Measurements from ENCODE around the gene TMEM178B.

Gene TMEM178B

DNA sequence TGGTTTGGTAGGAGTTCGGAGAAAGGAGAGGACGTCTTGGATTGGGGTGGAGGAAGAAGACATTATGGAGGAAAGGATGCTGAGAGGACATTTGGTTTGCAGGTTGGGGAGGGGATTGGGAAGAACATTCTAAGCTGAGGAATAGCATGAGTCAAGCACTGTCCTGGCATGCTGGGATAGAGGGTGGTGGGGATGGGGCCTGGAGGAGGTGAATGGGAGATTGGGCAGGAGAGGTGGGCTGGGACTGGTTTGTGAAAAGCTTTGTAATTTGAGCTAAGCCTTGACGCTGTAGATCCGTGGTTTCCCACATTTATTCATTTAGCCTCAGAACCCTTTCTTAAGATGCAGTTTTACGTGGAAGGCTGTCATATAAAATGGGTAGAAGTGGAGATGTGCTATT lies 52.2 kb downstream of the TMEM178B start:
- no peak overlapping the region for H3K9ac ChIP-seq (ENCODE audit: low read length)
- H3K27ac ChIP-seq (ENCODE audit: low read depth, low read length), result no peak overlapping the region
- H3K4me1 ChIP-seq (ENCODE audit: control insufficient read depth, insufficient read depth, low read length), result no peaks in the 10 kb centered on the region
- no peak overlapping the region for H3K4me3 ChIP-seq (ENCODE audit: low read length)
- H3K27me3 ChIP-seq (ENCODE audit: control insufficient read depth, insufficient read depth, low read length), result no peaks in the 10 kb centered on the region
- no peaks in the 10 kb centered on the region for H3K36me3 ChIP-seq (ENCODE audit: control insufficient read depth, insufficient read depth, low read length)

- Histone ChIP-seq H3K27me3 (ENCODE audit: control insufficient read depth, insufficient read depth, low read length) (no peaks in the 10 kb centered on the region), H3K9ac (ENCODE audit: low read length) (no peak overlapping the region), H3K4me1 (ENCODE audit: control insufficient read depth, insufficient read depth, low read length) (no peaks in the 10 kb centered on the region), H3K27ac (ENCODE audit: low read depth, low read length) (no peak overlapping the region), H3K4me3 (ENCODE audit: low read length) (no peak overlapping the region), H3K36me3 (ENCODE audit: control insufficient read depth, insufficient read depth, low read length) (no peaks in the 10 kb centered on the region)
These were observed 54.6 kb downstream of the TMEM178B start for GRCh38 chr7:141128506-141128905.

- no peak overlapping the region for H3K9ac ChIP-seq (ENCODE audit: low read length)
- no peaks in the 10 kb centered on the region for H3K4me1 ChIP-seq (ENCODE audit: control insufficient read depth, insufficient read depth, low read length)
- no peaks in the 10 kb centered on the region for H3K36me3 ChIP-seq (ENCODE audit: control insufficient read depth, insufficient read depth, low read length)
- no peak overlapping the region for H3K4me3 ChIP-seq (ENCODE audit: low read length)
- H3K27me3 ChIP-seq (ENCODE audit: control insufficient read depth, insufficient read depth, low read length), result no peaks in the 10 kb centered on the region
- no peak overlapping the region for H3K27ac ChIP-seq (ENCODE audit: low read depth, low read length)
These were observed 55.1 kb downstream of the TMEM178B start for GRCh38 chr7:141128931-141129330.

GRCh38 chr7:141132671-141133070 lies 58.8 kb downstream of the TMEM178B start:
- Histone ChIP-seq H3K4me1 (ENCODE audit: control insufficient read depth, insufficient read depth, low read length) (no peaks in the 10 kb centered on the region), H3K27me3 (ENCODE audit: control insufficient read depth, insufficient read depth, low read length) (no peaks in the 10 kb centered on the region), H3K27ac (ENCODE audit: low read depth, low read length) (no peak overlapping the region)

DNA sequence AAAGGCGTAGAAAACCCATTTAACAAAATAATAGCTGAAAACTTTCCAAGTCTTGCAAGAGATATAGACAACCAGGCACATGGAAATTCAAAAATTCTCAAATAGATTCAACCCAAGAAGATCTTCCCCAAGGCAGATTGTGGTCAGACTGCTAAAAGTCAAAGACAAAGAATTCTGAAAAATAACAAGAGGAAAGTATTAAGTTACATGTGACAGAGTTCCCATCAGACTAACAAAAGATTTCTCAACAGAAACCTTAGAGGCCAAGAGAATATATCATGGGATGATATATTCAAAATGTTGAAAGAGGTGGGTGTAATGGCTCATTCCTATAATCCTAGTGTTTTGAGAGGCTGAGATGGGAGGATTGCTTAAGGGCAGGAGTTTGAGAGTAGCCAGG lies 59.8 kb downstream of the TMEM178B start:
- Histone ChIP-seq H3K9ac (ENCODE audit: low read length) (no peak overlapping the region), H3K27ac (ENCODE audit: low read depth, low read length) (no peak overlapping the region), H3K4me1 (ENCODE audit: control insufficient read depth, insufficient read depth, low read length) (no peaks in the 10 kb centered on the region), H3K36me3 (ENCODE audit: control insufficient read depth, insufficient read depth, low read length) (no peaks in the 10 kb centered on the region), H3K4me3 (ENCODE audit: low read length) (no peak overlapping the region), H3K27me3 (ENCODE audit: control insufficient read depth, insufficient read depth, low read length) (no peaks in the 10 kb centered on the region)

More at GRCh38 chr7:141132671-141133070, 58.8 kb downstream of the TMEM178B start:
- H3K4me3 ChIP-seq (ENCODE audit: low read length), result no peak overlapping the region
- no peaks in the 10 kb centered on the region for H3K36me3 ChIP-seq (ENCODE audit: control insufficient read depth, insufficient read depth, low read length)
- H3K9ac ChIP-seq (ENCODE audit: low read length), result no peak overlapping the region

- no peaks in the 10 kb centered on the region for H3K36me3 ChIP-seq (ENCODE audit: control insufficient read depth, insufficient read depth, low read length)
- no peak overlapping the region for H3K27ac ChIP-seq (ENCODE audit: low read depth, low read length)
- no peaks in the 10 kb centered on the region for H3K27me3 ChIP-seq (ENCODE audit: control insufficient read depth, insufficient read depth, low read length)
- no peak overlapping the region for H3K4me3 ChIP-seq (ENCODE audit: low read length)
- no peaks in the 10 kb centered on the region for H3K4me1 ChIP-seq (ENCODE audit: control insufficient read depth, insufficient read depth, low read length)
- no peak overlapping the region for H3K9ac ChIP-seq (ENCODE audit: low read length)
These were observed 68.2 kb downstream of the TMEM178B start for GRCh38 chr7:141142058-141142457.

- Histone ChIP-seq H3K27ac (ENCODE audit: low read depth, low read length) (no peak overlapping the region), H3K36me3 (ENCODE audit: control insufficient read depth, insufficient read depth, low read length) (no peaks in the 10 kb centered on the region), H3K4me3 (ENCODE audit: low read length) (no peak overlapping the region), H3K9ac (ENCODE audit: low read length) (no peak overlapping the region), H3K27me3 (ENCODE audit: control insufficient read depth, insufficient read depth, low read length) (no peaks in the 10 kb centered on the region), H3K4me1 (ENCODE audit: control insufficient read depth, insufficient read depth, low read length) (no peaks in the 10 kb centered on the region)
These were observed 71.2 kb downstream of the TMEM178B start for GRCh38 chr7:141144921-141145629.

- no peak overlapping the region for H3K27ac ChIP-seq (ENCODE audit: low read depth, low read length)
- H3K27me3 ChIP-seq (ENCODE audit: control insufficient read depth, insufficient read depth, low read length), result no peaks in the 10 kb centered on the region
- H3K4me1 ChIP-seq (ENCODE audit: control insufficient read depth, insufficient read depth, low read length), result no peaks in the 10 kb centered on the region
- no peak overlapping the region for H3K4me3 ChIP-seq (ENCODE audit: low read length)
- no peaks in the 10 kb centered on the region for H3K36me3 ChIP-seq (ENCODE audit: control insufficient read depth, insufficient read depth, low read length)
- no peak overlapping the region for H3K9ac ChIP-seq (ENCODE audit: low read length)
These were observed 71.7 kb downstream of the TMEM178B start for GRCh38 chr7:141145630-141145982.

GRCh38 chr7:141147482-141147881 lies 73.6 kb downstream of the TMEM178B start:
- no peaks in the 10 kb centered on the region for H3K36me3 ChIP-seq (ENCODE audit: control insufficient read depth, insufficient read depth, low read length)
- no peak overlapping the region for H3K9ac ChIP-seq (ENCODE audit: low read length)
- no peak overlapping the region for H3K27ac ChIP-seq (ENCODE audit: low read depth, low read length)
- H3K4me1 ChIP-seq (ENCODE audit: control insufficient read depth, insufficient read depth, low read length), result no peaks in the 10 kb centered on the region
- no peak overlapping the region for H3K4me3 ChIP-seq (ENCODE audit: low read length)
- H3K27me3 ChIP-seq (ENCODE audit: control insufficient read depth, insufficient read depth, low read length), result no peaks in the 10 kb centered on the region

DNA sequence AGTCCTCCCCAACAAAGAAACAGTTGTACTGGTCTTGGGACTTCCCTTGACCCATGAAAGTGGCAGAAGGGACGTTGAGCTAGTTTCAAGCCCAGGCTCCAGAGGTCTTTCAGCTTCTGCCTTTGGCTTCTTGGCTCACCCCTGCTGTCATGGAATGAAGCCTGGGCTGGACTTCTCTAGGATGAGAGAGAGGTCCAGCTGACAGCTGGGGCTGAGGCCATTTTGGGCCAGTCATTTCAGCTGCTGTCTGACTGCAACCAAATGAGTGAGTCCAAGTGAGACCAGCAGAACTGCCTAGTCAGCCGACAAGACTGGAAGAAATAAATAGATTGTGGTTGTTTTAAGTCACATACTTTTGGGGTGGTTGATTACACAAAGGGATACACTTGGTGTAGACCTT lies 76.6 kb downstream of the TMEM178B start:
- Histone ChIP-seq H3K36me3 (ENCODE audit: control insufficient read depth, insufficient read depth, low read length) (no peaks in the 10 kb centered on the region), H3K27me3 (ENCODE audit: control insufficient read depth, insufficient read depth, low read length) (no peaks in the 10 kb centered on the region), H3K27ac (ENCODE audit: low read depth, low read length) (no peak overlapping the region), H3K9ac (ENCODE audit: low read length) (no peak overlapping the region), H3K4me1 (ENCODE audit: control insufficient read depth, insufficient read depth, low read length) (no peaks in the 10 kb centered on the region), H3K4me3 (ENCODE audit: low read length) (no peak overlapping the region)

DNA sequence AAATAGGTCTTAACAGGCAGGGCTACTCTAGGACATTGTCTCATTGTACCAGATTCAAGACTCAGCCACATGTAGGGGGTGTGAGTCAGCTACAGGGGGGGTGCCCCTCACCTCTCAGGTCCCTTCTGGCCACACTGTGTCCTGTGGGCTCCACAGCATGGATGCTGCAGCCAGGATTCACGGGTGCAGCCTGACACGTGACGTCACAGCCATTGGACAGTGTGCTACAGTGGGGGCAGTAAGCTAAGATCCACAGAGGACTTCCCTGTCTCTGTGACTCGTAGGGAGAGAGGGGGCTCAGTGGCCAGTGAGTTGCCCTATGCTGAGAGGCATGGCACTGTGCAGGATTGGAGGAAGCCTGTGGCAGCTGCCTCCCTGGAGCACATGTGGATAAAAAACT lies 77.9 kb downstream of the TMEM178B start:
- H3K4me1 ChIP-seq (ENCODE audit: control insufficient read depth, insufficient read depth, low read length), result no peaks in the 10 kb centered on the region
- no peak overlapping the region for H3K27ac ChIP-seq (ENCODE audit: low read depth, low read length)
- no peak overlapping the region for H3K9ac ChIP-seq (ENCODE audit: low read length)
- H3K4me3 ChIP-seq (ENCODE audit: low read length), result no peak overlapping the region
- H3K36me3 ChIP-seq (ENCODE audit: control insufficient read depth, insufficient read depth, low read length), result no peaks in the 10 kb centered on the region
- no peaks in the 10 kb centered on the region for H3K27me3 ChIP-seq (ENCODE audit: control insufficient read depth, insufficient read depth, low read length)

DNA sequence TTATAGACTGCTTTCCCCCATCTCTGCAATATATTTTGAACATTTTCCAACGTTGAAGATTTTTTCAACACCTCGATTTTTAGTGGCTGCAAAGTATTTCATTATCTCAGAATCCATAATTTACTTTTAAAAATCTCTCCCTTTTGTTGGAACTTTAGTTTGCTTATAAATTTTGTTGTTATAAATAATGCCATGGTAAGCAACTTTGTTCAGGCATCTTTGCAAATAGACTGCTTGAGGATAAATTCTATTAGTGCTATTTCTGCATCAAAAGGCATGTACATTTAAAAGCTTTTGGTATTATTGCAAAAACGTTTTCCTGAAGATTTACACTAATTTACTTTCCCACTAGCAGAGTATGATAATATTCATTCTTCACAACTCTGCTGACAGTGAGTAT lies 79.4 kb downstream of the TMEM178B start:
- H3K36me3 ChIP-seq (ENCODE audit: control insufficient read depth, insufficient read depth, low read length), result no peaks in the 10 kb centered on the region
- no peak overlapping the region for H3K4me3 ChIP-seq (ENCODE audit: low read length)
- H3K27ac ChIP-seq (ENCODE audit: low read depth, low read length), result no peak overlapping the region
- no peak overlapping the region for H3K9ac ChIP-seq (ENCODE audit: low read length)
- H3K27me3 ChIP-seq (ENCODE audit: control insufficient read depth, insufficient read depth, low read length), result no peaks in the 10 kb centered on the region
- H3K4me1 ChIP-seq (ENCODE audit: control insufficient read depth, insufficient read depth, low read length), result no peaks in the 10 kb centered on the region

DNA sequence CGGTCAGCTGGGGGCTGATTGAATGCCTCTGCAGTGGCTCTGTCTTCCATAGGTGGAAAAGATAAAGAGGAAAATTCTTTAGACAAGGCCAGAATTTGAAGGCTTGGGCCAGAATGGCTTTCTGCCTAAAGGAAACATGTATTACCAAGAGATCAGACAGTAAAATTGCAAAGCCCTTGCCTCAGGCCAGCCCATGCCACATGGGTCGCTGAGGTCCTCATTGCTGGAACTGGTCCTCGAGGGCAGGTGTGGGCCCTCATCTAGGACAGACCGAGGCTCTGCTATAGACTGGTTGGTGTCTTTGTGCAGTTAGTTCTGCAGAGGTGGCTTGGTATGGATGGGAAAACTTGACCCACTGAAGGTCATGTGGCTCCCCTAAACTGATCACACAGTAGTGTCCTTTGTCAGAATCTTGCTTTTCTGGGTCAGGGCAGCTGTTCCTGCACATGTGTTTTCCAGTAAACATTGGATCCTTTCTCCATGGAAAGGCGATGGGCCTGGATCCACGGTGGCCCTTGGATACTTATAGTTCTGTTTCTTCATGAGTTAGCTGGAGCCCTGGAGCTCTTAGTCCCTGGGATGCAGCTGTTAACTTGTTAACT lies 80.4 kb downstream of the TMEM178B start:
- no peaks in the 10 kb centered on the region for H3K36me3 ChIP-seq (ENCODE audit: control insufficient read depth, insufficient read depth, low read length)
- no peaks in the 10 kb centered on the region for H3K4me1 ChIP-seq (ENCODE audit: control insufficient read depth, insufficient read depth, low read length)
- H3K27me3 ChIP-seq (ENCODE audit: control insufficient read depth, insufficient read depth, low read length), result no peaks in the 10 kb centered on the region
- no peak overlapping the region for H3K9ac ChIP-seq (ENCODE audit: low read length)
- no peak overlapping the region for H3K27ac ChIP-seq (ENCODE audit: low read depth, low read length)
- no peak overlapping the region for H3K4me3 ChIP-seq (ENCODE audit: low read length)

Data from rectal smooth muscle tissue (tissue), 1 donor.